Common myeloid progenitor, CD34-positive (primary cell): ENCODE results near the gene TTLL5.

Experiments used
- CTCF ChIA-PET: fragments of 350-600 bp; sonication (Branson Sonifier 250); formaldehyde crosslinking; loops from one replicate; lab custom pipeline; 2021; ENCODE audit warnings: antibody characterized with exemption; lab: Charles Lee
- POLR2A ChIA-PET: fragments of 350-600 bp; sonication (Branson Sonifier 250); formaldehyde crosslinking; loops from one replicate; lab custom pipeline; 2021; ENCODE audit warnings: antibody characterized with exemption; lab: Charles Lee
- DNase-seq, 3 donors: peaks; one replicate each; pipeline versions ENCODE4 v3.0.0 to v3.0.0-alpha.2; 2013
- H3K27ac ChIP-seq, 2 experiments: 1 replicate in 1 of 2; 2 replicates in 1 of 2; pipeline ENCODE4 v1.7.0; 2013; ENCODE audit warnings: inconsistent platforms in 2 of 2, low read length in 2 of 2, mild to moderate bottlenecking in 2 of 2, low read depth in 1 of 2, moderate library complexity in 1 of 2; ENCODE audit not compliant: severe bottlenecking in 2 of 2, insufficient read depth in 1 of 2, poor library complexity in 1 of 2
- H3K27me3 ChIP-seq, 5 experiments: replicated peaks in 2 of 5; 1 replicate in 3 of 5; 2 replicates in 2 of 5; pipeline versions ENCODE4 v1.6.1 to v1.7.0; 2013; ENCODE audit warnings: low read length in 4 of 5, mild to moderate bottlenecking in 2 of 5, moderate library complexity in 2 of 5, inconsistent platforms in 1 of 5; ENCODE audit not compliant: insufficient read depth in 5 of 5, control insufficient read depth in 4 of 5
- H3K36me3 ChIP-seq, 4 experiments: 1 replicate in 2 of 4; 2 replicates in 2 of 4; pipeline versions ENCODE4 v1.6.1 to v1.7.0; 2013; ENCODE audit warnings: low read length in 3 of 4, control low read depth in 1 of 4, mild to moderate bottlenecking in 1 of 4; ENCODE audit not compliant: control insufficient read depth in 4 of 4, insufficient read depth in 4 of 4
- H3K4me1 ChIP-seq, 4 experiments: 1 replicate in 3 of 4; 2 replicates in 1 of 4; pipeline versions ENCODE4 v1.6.1 to v1.7.1; 2013; ENCODE audit warnings: low read length in 3 of 4, mild to moderate bottlenecking in 3 of 4, control low read depth in 1 of 4, inconsistent platforms in 1 of 4, moderate library complexity in 1 of 4; ENCODE audit not compliant: control insufficient read depth in 4 of 4, insufficient read depth in 4 of 4; ENCODE audit errors: control extremely low read depth in 1 of 4
- H3K4me3 ChIP-seq, 7 experiments: 1 replicate in 4 of 7; 2 replicates in 3 of 7; pipeline versions ENCODE4 v1.5.1 to v1.7.0; 2013; ENCODE audit warnings: mild to moderate bottlenecking in 7 of 7, low read length in 6 of 7, moderate library complexity in 6 of 7, inconsistent platforms in 2 of 7, low read depth in 2 of 7, control low read depth in 1 of 7; ENCODE audit not compliant: insufficient read depth in 4 of 7, control insufficient read depth in 1 of 7; ENCODE audit errors: extremely low read depth in 1 of 7
- H3K9me3 ChIP-seq, 5 experiments: 1 replicate in 4 of 5; 2 replicates in 1 of 5; pipeline versions ENCODE4 v1.6.1 to v1.7.1; 2013; ENCODE audit warnings: low read length in 4 of 5, mild to moderate bottlenecking in 2 of 5, inconsistent platforms in 1 of 5, low read depth in 1 of 5, moderate library complexity in 1 of 5; ENCODE audit not compliant: control insufficient read depth in 4 of 5, insufficient read depth in 2 of 5; ENCODE audit errors: control extremely low read depth in 1 of 5
- WGBS: methylation state at CpG from one replicate; pipeline ENCODE4 v1.1.5; 2013; ENCODE audit not compliant: insufficient coverage; 5-methylcytosine and 5-hydroxymethylcytosine counted together

Gene TTLL5

DNA sequence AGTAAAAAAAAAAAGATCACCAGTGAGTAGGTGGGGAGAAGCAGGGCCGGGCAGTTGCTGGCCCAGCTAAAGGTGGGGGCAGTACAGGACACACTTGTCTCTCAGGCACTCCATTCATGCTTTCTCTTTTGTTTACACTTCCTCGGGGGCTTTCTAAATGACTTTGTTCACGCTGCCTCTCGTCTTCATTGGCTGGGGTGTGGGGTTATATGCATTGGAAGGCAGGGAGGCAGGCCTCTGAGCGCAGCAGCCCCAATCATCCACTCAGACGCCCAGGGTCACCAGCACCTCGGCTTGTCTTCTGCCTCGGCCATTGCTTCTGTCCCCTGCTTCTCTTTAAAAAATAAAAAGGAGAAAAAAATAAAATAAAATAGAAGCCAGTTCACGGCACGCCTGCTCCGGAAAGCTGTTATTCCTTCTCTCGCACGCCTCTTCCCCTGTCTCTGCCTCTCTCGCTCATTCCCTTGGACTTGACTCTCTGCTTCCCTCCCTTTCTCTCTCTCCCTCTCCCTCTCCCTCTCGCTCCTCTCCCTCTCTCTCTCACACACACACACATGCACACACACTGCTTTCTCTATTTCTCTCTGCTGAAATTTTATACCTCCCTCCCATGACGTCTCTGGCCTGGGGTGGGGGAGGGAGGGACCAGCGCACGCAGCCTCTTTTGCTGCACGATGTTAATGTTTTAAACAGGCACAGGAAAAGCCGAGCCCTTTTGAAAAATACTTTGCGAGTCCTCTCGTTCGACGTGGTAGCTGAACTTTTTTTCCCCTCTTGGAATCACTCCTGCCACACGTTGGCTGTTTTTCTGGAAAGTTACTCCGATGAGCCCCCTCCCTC lies 320.6 kb downstream of the TTLL5 start, which contains the start of gene TGFB3:
TGFB3 (minus strand) TSS at position 570 of the 840 bp plus-strand sequence. CDS start 1,102 bp downstream, outside the sequence.
- peaks cover 6 to 49% (median 40%) of the 10 kb centered on the region in 4 experiments for H3K4me1 ChIP-seq
- POLR2A ChIA-PET = no interaction called here
- no peaks in the 10 kb centered on the region for H3K36me3 ChIP-seq
- peak; percentile 63 to 83 (median 83) for DNase-seq
- peaks cover 0 to 2% (median 0%) of the 10 kb centered on the region in 5 experiments for H3K27me3 ChIP-seq
- H3K27ac ChIP-seq = peak within 1 kb of the TSS in 1 of 2 experiments; percentile 62
- 1% methylated on average over 18 of the region's 26 CpGs for WGBS
- H3K4me3 ChIP-seq = peak within 1 kb of the TSS; percentile 63 to 89 (median 78)
- no peaks in the 10 kb centered on the region for H3K9me3 ChIP-seq
- CTCF ChIA-PET = interaction anchor here (0.8 to 13.7 kb wide), 9 partner anchors 8 to 278 kb away, joined by 3 to 147 read pairs (median 4); no protein-coding TSS in a partner anchor

DNA sequence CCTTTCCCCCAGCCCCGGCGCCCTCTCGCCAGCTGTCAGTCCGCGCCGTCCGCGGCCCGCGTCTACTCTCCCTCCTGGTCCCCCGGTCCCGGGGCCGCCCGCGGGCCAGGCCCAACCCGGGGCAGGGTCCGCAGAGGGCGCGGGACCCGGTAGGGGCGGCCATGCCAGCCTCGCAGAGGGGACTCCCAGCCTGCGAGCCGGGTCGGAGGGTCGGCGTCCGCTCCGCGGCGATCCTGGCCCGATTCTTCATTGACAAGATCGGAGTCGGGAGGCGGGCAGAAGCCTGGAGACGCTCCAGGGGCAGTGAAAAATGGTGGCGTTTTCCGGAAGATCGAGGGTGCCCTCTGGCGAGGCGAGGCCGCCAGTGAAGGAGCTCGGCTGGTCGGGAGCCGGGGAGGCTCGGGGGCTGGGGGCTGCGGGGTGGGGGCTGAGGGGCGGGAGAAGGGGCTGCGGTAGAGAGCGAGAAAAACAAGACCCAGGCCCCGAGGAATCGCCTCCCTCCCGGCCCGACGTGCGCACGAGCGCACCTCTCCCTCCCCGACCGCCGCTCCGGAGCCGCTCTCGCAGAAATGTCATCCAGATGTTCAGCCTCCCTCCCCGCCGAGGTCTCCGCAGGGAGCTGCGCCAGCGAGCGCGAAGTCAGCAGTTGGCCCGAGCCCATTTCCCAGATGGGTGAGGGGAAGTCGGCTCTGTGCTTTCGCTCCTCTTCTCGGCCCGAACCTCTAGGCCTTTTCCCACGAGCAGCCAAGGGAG lies 321.4 kb downstream of the TTLL5 start:
- 0% methylated on average over 64 of the region's 77 CpGs for WGBS
- Histone ChIP-seq H3K4me3 (peak overlapping the region; percentile 63 to 89 (median 78)), H3K4me1 (peaks cover 6 to 49% (median 40%) of the 10 kb centered on the region in 4 experiments), H3K36me3 (no peaks in the 10 kb centered on the region), H3K27ac (peak overlapping the region in 1 of 2 experiments; percentile 62), H3K9me3 (no peaks in the 10 kb centered on the region), H3K27me3 (peaks cover 0 to 2% (median 0%) of the 10 kb centered on the region in 5 experiments)
- DNase-seq = peak; percentile 75 to 81 (median 79)
- ChIA-PET CTCF (interaction anchor here (0.8 to 13.7 kb wide), 9 partner anchors 9 to 279 kb away, joined by 3 to 147 read pairs (median 4); no protein-coding TSS in a partner anchor), POLR2A (no interaction called here)

GRCh38 chr14:75983019-75983358 lies 321.9 kb downstream of the TTLL5 start:
- H3K4me1 ChIP-seq = peaks cover 2 to 45% (median 39%) of the 10 kb centered on the region in 4 experiments
- CTCF ChIA-PET = interaction anchor here (0.8 to 13.7 kb wide), 7 partner anchors 10 to 280 kb away, joined by 3 to 147 read pairs (median 4); no protein-coding TSS in a partner anchor
- POLR2A ChIA-PET = no interaction called here
- DNase-seq = no peak
- peaks cover 0 to 2% (median 0%) of the 10 kb centered on the region in 5 experiments for H3K27me3 ChIP-seq
- H3K27ac ChIP-seq = no peak overlapping the region
- 35% methylated on average over 6 of the region's 7 CpGs for WGBS
- H3K9me3 ChIP-seq = no peaks in the 10 kb centered on the region
- H3K4me3 ChIP-seq = peak overlapping the region in 6 of 7 experiments; percentile 39 to 89 (median 68)
- H3K36me3 ChIP-seq = no peaks in the 10 kb centered on the region

GRCh38 chr14:75984674-75985073 lies 323.6 kb downstream of the TTLL5 start:
- Histone ChIP-seq H3K36me3 (peaks cover 0 to 5% (median 1%) of the 10 kb centered on the region in 4 experiments), H3K4me3 (no peak overlapping the region), H3K27me3 (peaks cover 0 to 2% (median 0%) of the 10 kb centered on the region in 5 experiments), H3K4me1 (peaks cover 2 to 31% (median 27%) of the 10 kb centered on the region in 4 experiments), H3K9me3 (no peaks in the 10 kb centered on the region), H3K27ac (no peak overlapping the region)
- CTCF ChIA-PET = interaction anchor here (0.6 to 13.7 kb wide), 6 partner anchors 14 to 274 kb away, joined by 3 to 147 read pairs (median 4); no protein-coding TSS in a partner anchor
- DNase-seq = no peak
- 100% methylated on average over 1 of the region's 2 CpGs for WGBS
- POLR2A ChIA-PET = no interaction called here

GRCh38 chr14:75985618-75986438 lies 324.8 kb downstream of the TTLL5 start, which contains the start of gene IFT43:
TSS of gene IFT43 (plus strand) at chr14:75985763. CDS start at chr14:75985787, 24 bp downstream.
- H3K4me1 ChIP-seq = peaks cover 2 to 31% (median 25%) of the 10 kb centered on the region in 4 experiments

GRCh38 chr14:75986439-75986765 lies 325.4 kb downstream of the TTLL5 start:
- Histone ChIP-seq H3K27ac (peak overlapping the region in 1 of 2 experiments; percentile 72), H3K9me3 (no peaks in the 10 kb centered on the region), H3K4me1 (peaks cover 2 to 27% (median 20%) of the 10 kb centered on the region in 4 experiments), H3K36me3 (peaks cover 0 to 12% (median 8%) of the 10 kb centered on the region in 4 experiments), H3K27me3 (peaks cover 0 to 2% (median 0%) of the 10 kb centered on the region in 5 experiments), H3K4me3 (peak overlapping the region; percentile 80 to 93 (median 89))
- WGBS = 44% methylated on average over 2 of the region's 6 CpGs
- CTCF ChIA-PET = interaction anchor here (1.2 to 13.7 kb wide), 4 partner anchors 11 to 288 kb away, joined by 3 to 147 read pairs (median 4); no protein-coding TSS in a partner anchor
- no peak for DNase-seq
- POLR2A ChIA-PET = no interaction called here

More at GRCh38 chr14:75985618-75986438, 324.8 kb downstream of the TTLL5 start, which contains the start of gene IFT43:
- peak; percentile 88 to 94 (median 92) for DNase-seq
- H3K9me3 ChIP-seq = no peaks in the 10 kb centered on the region
- H3K27ac ChIP-seq = peak within 1 kb of the TSS in 1 of 2 experiments; percentile 72
- peaks cover 0 to 2% (median 0%) of the 10 kb centered on the region in 5 experiments for H3K27me3 ChIP-seq
- peaks cover 0 to 11% (median 7%) of the 10 kb centered on the region in 4 experiments for H3K36me3 ChIP-seq
- ChIA-PET CTCF (interaction anchor here (1.3 to 13.7 kb wide), 5 partner anchors 12 to 276 kb away, joined by 3 to 147 read pairs (median 5); no protein-coding TSS in a partner anchor), POLR2A (no interaction called here)
- 0% methylated on average over 47 of the region's 52 CpGs for WGBS
- peak within 1 kb of the TSS; percentile 80 to 93 (median 89) for H3K4me3 ChIP-seq
